Hypothalamus (tissue), 51 donors: Measurements from ENCODE around the gene SLK.

Experiments
- DNase-seq, 51 donors: peaks; one replicate each; lab custom pipeline; 2025; lab: John Stamatoyannopoulos, UW

The SLK gene

DNA sequence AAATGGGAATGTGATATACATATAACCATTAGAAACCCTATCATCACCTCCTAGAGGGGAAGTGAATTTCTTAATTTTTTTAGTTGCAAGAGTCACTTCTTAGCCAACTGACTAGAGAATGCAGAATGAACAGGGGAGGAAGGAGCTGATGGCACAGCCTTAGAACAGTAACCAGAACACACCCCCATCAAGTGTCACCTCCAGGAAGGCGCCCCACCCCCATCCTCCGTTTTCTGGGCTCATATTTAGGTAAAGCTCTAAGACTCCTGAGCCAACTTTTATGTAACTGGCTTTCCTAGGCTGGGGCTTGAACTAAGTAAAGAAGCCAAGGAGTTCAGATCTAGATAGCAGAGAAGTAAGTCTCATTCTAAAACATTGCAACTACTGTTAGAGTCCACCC, 64.7 kb downstream of the SLK start:
- DNase-seq = no peak

DNA sequence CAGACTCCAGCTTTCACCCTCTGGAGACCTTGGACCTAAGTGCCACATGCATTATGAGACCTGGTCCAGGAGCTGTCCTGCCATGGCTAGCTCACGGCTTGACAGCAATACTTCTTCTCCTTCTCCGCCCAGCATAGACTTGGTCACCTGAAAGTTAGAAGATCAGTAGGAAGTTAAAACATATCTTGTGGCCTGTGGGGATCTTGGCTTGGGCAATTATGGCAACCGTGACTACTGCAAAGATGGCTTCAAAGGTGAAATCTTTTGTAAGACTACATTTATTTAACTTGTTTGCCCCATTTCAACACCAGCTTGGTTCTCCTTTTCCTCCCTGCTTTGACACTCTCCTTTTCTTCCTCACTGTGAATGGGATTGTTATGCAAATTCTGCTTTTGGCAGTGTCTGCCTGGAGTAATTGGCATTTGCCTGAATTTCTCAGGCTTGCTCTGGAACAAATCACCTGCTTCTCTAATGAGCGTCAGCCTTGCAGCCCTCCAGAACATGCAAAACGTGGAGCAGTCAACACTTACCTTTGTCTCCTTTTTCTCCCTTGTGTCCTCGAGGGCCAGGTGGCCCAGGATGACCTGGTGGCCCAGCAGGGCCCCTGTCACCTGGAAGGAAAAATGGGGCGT, 65.3 kb downstream of the SLK start:
- peak in 1 of 51 donors; percentile 42 for DNase-seq

DNA sequence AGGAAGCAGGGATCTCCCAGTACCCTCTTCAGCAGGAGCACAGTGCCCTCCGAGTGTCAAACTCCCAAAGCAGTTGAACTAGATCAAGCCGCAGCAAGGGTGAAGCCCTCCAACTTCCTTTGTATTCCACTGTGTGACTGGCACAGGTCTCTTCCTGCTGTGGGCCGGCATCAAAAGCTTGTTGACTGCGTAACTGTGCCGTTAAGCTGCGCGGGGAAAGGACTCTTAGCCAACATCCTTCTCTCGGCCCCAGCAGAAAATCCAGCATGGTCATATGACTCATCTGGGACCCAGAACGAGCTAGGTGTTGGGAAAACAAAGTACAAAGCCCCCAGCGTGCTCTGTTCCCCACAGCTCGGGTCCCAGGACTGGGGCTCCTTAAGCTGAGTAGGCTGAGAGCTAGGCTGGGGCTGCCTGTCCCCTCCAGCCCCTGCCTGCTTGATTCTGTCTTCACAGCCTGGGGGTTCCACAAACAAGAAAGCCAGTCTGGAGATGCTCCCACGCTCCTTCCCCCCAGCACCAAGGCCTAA, 66.5 kb downstream of the SLK start:
- DNase-seq = peak in 4 of 51 donors; percentile 15 to 43 (median 22)

DNA sequence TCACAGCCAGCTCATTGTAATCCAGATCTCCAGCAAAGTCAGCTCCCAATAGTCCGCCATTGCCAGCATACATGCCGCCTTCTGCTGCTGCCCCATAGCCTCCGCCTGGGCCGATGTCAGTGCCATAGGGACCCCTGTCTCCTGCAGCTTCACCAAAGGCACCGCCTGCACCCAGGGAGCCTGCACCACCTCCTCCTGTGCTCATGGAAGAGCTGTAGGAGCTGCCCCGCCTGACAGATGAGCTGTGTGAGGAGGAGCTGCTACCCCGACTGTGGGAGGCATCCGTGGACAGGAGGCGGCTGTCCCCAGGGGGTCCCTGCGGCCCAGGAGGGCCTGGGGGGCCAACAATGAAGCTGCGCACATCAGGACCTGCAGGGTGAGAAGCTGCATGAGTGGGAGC, 67.0 kb downstream of the SLK start:
- peak in 1 of 51 donors; percentile 37 for DNase-seq

DNA sequence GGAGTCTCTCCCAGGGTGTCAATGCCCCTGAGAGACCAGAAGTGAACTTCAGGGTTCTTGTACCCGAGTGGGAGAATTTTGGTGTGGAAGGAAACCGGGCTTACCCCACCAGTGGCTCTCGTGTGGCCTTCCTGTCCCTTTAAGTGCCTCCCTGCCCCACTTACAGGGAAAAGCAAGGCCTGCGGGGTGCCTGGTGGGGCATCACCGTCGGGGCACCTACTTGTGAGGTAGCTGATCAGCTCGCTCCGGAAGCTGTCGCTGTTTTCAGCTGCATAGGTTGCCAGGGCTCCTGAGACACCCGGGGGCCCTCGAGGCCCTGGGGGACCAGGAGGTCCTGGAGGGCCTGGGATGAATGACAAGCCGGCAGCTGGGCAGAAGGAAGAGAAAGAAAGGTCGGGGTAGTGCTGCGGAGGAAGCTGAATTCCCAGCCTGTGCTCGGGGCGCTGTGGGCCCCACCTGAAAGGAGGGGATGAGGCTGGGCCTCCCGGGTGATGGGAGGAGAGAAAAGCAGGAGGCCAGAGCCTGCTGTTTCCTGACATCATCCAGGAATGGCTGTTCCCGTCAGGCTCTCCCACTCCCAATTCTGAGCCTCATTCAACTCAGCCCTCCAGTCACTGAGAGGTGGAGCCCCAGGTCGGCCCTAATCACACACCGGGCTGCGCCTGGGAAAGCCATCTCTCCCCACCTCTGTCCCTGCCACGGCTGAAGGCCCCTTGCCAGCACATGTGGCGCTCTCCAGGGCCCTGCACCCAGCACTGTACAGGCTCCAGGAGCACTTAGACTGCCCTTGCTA, 67.7 kb downstream of the SLK start:
- no peak for DNase-seq

DNA sequence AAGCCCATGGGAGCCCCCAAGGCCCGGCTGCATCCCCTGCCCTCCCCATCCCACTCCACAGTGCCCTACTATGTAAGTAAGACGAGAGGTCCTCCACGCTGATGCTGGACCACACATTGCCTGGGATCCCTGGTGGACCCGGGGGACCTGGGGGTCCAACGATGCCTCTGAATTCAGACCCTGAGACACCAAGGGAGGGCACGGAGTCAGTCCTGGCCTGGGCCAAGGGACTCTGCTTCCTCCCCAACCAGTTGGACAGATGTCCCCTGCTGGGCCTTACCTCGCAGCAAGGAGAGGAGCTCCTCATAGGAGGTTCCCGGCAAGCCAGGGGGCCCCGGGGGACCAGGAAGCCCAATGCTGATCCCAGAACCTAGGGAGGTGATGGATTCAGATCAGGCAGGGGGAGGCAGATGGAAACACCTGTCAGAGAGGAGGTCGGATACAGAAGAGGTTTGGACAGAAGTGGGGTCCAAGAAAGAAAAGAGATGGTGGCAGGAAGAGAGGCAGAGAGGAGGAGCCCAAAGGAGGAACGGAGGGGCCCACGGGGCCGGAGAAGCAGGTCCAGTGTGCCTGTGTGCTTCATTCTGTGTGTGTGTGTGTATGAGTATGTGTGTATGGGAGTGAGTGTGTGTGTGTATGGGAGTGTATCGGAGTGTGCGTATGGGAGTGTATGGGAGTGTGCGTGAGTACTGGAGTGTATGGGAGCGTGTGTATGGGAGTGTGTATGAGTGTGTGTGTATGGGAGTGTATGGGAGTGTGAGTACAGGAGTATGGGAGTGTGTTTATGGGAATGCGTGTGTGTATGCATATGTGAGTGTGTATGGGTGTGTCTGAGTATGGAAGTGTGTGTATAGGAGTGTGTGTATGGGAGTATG, 68.5 kb downstream of the SLK start:
- DNase-seq = no peak

DNA sequence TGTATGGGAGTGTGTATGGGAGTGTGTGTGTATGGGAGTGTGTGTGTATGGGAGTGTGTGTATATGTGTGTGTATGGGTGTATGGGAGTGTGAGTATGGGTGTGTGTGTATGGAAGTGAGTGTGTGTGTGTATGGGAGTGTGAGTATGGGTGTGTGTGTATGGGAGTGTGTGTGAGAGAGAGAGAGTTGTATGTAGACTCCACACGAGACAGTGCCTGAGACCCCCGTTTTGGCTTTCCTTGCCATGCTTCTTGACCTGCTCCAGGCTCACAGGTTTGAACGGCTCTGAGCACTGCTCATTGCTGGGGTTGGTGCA, 69.1 kb downstream of the SLK start:
- no peak for DNase-seq

DNA sequence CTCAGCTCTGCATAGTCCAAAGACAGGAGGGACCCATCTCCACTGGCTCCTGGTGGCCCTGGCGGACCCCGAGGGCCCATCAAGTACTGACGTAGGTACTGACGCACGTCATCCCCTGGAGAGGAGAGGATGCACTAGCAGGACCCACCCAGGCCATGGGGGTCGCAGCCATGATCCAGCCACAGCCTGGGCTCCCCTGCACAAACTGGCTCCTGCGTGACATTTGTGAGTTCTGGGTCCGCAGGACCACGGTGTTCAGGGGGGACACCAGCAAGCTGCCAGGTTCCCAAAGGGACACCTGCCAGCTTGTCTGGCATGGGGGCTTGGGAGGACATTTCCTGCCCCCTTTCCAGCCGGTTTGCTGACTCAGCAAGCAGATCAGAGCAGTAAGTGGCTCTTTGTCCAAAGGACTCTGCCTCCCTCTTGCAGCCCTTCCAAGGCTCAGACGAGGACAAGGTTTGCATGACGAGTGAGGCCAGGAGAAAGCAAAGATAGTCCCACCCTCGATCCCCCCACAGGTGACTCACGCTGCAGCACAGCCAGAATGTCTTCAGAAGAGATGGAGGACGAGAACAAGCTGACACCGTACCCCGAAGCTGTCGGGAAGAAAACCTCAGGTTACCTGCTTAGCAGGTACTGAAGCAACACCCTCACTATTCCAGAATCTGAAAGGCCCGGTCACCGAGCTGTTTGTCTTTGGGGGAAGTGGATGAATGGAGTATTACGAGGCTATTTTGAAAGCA, 69.7 kb downstream of the SLK start:
- no peak for DNase-seq

DNA sequence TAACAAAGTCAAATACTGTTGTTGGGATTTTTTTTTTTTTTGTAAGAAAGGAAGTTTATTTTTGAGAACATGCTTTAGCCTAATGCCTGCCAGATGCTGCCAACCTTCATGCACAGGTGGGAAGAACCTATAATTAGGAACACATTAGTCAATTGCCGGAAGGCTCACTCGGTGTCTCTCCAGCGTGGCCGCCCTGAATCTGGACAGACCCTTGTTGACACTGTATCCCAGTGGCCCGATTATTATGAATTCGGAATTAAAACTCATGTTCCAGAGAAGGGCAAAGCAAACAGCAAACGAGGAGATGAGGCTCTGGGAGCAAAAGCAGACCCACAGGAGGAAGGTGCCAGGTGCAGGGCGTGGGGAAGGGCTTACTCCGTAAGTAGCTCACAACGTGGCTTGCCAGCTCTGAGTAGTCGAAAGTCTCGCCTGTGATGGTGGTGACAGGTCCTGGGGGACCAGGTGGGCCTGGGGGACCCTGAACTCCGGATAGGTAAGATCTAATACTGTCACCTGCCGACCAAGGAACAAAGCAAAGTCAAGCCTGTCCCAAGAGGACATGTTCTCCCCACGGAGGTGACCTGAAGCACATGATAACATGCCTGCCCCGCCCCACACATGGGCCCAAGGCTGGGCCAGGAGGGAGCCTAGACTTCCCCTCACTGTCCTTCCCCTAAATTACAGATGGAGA, 70.5 kb downstream of the SLK start:
- DNase-seq = no peak

DNA sequence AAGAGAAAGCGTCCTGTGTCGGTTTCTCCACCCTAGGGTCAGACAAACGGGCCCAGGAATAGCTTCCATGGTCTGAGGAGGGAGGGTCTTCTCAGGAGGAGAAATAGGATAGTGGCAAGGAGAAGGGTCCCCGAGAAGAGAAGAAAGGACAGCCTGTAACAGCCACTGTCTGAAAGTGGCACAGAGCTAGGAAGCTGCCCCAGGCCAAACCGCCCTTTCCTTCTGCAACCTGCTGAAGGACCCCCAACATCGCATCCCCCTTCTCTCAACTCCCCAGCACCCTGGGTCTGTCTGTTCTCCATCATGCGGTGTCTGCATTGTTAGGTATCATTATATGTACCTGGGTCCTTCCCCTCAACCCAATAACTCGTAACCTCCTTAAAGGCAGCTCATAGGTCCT, 71.6 kb downstream of the SLK start:
- no peak for DNase-seq

DNA sequence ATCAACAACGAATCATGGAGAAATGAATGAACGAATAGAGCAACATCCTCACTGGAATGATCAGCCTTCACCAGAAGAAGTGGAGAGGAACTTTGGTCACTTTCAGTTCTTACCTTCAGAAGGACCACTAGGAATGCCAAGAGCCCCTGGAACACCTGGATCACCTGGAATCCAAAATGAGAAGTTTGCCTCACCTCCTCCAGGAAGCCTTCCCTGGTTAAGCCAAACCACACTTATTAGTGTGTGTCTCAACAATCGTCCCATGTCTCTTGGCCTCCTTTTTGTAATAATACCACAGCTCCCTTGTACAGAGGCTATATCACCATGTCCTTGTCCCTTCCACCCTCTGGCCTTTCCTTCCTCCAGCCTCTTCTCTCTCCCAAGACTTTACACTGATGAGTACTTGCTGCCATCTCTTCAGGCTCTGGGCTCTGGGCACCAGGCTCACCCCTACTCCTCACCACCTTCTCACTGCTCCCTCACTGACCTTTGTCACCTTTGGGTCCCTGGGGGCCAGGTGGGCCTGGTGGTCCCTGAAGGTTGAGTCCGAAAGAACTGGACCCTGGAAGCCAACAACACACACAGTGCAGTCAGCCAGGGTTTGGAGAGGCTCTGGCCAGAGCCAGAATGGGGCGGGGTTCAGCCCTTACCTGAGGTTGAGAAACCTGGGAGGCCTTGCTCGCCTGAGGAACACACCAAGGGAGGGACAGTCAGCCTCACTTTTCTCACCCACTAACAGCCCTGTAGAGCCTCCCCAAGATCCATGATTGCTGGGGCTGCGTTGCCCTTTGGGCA, 72.2 kb downstream of the SLK start:
- DNase-seq = no peak

DNA sequence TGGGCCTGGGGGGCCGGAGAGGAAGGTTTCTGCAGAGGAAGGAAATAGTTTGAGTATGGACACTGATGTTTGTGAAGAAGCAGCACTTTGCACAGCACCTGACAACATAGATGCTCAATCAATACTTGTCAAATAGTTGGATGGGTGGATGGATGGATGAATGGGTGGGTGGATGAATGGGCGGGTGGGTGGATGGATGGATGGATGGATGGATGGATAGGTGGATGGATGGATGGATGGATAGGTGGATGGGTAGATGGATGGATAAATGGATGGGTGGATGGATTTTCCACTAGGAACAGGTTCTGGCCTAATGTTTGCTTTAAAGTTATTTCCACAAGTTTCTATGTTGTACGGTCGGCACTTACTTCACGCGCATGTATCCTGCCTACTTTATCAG, 73.4 kb downstream of the SLK start:
- DNase-seq = no peak

DNA sequence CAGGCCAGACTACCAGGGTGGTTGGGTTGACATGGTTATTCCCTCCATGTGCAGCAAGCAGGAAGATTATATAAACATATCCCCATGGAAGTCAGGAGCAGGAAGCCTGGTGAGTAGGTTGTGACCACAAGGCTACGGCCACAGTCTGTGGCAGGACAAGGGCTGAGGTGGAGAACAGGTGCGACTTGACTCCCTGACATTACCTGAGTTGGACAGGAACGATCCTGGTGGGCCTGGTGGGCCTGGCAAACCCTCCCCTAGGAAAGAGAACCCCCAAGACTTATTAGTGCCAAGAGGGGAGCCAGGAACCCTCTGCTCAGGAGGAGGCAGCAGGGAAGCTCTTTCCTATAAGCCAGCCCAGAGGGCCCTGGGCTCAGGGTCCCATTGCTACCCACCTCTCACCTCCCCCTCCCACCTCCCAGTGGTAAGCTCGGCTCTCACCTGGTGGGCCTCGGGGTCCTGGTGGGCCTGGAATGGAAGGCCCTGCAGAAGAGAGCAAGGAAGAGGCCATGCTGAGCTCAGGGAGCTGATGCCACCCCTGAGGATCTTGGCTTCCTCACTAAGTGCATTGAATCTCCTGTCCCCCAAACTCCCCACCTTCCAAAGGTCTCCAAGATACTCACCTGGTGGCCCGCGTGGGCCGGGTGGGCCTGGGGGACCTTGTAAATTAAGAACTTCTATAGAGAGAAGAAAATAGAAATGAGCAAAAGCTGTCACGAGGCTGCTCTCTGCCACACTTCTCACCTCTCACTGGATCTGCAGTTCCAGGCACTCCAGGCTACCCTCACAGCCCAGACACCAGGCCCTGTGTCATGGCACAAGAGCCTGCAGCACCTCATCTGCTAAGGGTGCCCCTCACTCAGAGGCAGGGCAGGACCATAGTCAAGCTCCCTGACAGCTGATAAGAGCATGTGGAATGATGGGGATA, 74.2 kb downstream of the SLK start:
- no peak for DNase-seq

DNA sequence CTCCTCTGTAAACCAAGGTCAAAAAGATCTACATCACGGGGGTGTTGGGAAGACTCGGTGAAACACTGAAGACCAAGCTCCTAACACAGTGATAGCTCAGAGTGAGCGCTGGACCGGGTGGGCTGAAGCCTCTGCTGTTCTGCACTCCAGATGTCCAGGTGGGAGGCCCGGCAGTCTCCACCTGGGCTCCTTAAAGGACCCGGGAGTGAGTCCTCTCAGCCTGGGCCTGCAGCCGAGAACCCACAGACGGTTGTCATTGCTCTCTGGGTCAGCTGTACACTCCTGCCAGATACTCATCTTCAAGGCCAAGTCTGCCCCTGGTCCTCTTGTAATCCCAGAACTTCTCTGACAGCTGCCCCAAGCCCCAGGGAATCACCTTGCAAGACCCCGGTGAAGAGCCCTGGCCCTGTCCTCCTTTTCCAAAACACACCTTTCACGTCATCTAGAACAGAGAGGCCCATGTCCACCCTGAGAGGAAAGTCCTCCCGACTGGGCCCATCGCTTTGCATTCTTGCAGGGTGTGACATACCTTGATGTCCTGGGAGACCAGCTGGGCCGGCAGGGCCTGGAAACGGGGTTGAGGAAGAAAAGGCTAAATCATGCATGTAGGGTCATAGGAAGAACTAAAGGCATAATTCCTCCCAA, 75.1 kb downstream of the SLK start:
- DNase-seq = no peak

DNA sequence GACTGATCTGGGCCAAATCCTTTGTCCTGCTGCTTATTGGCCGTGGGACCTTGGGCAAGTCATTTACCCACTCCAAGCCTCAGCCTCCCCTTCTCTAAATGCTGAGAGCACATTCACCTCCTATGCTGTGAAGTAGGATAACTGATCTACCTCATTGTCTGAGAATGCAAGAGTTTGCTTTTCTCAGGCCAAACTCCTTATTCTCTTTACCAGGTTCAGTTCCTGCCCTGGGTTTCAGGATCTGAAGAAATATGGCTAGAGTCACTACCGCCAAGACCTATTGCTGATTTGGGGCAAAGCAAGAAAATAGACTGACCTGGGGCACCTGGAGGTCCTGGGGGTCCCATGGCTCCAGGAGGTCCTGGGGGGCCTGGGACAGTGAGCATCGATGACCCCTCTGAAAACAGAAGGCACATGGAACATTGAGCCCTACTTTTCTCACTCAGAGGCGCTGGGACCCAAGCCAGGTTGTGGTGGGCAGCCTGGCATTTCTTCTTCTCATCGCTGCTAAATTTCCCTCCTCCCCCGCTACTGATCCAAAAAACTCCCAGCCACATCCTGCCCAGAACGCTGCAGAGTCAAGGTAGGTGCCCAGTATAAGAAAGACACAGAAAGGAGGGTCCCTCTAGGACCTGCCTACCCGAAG, 76.4 kb downstream of the SLK start:
- no peak for DNase-seq

DNA sequence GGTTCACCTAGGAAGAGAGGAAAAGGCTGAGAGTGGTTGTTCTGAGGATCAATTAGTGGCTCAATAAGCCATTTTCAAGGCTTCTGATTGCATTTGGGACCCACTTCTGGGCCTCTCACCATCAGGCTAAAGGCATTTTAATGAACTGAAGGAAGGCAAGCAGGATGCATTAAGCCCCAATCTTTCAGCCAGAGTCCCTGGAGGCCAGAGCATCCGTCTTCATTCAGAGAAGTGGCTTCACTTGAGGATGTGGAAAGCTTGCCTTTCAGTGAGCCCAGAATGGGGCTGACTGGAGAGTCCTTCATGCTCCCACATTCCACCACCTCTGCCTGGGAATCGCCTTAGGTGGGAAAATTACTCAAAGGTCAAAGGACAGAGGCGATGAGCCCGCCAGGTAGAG, 76.9 kb downstream of the SLK start:
- no peak for DNase-seq
